GM12873 (cell line): ENCODE data around the gene ADORA3.

Experiments
- TF ChIP-seq, protein P1 (sequence below): IDR thresholded peaks from 2 replicates; pipeline ENCODE4 v1.5.1; 2012; ENCODE audit warnings: low read depth, mild to moderate bottlenecking, moderate library complexity, low read length, control low read depth; ENCODE audit not compliant: insufficient read depth; ENCODE audit errors: missing control alignments

Gene ADORA3

DNA sequence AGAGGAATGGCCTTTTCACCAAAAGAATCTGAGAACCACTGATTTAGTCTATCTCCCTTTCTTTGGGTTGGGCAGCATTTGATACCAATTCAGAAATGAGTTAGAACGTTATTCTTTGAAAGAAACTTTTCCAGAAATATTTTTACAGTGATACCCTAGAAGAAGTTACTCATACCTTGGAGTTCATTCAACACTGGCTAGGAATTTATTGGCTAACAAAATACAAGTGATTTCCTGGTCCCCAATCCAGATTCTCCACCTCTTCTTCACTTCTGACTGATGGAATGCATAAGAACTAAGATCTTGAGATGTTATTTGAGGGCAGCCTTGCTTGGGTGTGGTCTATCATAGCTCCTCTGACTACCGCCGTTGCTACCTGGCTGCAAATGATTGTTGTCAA, 20.3 kb downstream of the ADORA3 start:
- TF ChIP-seq, protein P1, sequence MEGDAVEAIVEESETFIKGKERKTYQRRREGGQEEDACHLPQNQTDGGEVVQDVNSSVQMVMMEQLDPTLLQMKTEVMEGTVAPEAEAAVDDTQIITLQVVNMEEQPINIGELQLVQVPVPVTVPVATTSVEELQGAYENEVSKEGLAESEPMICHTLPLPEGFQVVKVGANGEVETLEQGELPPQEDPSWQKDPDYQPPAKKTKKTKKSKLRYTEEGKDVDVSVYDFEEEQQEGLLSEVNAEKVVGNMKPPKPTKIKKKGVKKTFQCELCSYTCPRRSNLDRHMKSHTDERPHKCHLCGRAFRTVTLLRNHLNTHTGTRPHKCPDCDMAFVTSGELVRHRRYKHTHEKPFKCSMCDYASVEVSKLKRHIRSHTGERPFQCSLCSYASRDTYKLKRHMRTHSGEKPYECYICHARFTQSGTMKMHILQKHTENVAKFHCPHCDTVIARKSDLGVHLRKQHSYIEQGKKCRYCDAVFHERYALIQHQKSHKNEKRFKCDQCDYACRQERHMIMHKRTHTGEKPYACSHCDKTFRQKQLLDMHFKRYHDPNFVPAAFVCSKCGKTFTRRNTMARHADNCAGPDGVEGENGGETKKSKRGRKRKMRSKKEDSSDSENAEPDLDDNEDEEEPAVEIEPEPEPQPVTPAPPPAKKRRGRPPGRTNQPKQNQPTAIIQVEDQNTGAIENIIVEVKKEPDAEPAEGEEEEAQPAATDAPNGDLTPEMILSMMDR, result no peak

DNA sequence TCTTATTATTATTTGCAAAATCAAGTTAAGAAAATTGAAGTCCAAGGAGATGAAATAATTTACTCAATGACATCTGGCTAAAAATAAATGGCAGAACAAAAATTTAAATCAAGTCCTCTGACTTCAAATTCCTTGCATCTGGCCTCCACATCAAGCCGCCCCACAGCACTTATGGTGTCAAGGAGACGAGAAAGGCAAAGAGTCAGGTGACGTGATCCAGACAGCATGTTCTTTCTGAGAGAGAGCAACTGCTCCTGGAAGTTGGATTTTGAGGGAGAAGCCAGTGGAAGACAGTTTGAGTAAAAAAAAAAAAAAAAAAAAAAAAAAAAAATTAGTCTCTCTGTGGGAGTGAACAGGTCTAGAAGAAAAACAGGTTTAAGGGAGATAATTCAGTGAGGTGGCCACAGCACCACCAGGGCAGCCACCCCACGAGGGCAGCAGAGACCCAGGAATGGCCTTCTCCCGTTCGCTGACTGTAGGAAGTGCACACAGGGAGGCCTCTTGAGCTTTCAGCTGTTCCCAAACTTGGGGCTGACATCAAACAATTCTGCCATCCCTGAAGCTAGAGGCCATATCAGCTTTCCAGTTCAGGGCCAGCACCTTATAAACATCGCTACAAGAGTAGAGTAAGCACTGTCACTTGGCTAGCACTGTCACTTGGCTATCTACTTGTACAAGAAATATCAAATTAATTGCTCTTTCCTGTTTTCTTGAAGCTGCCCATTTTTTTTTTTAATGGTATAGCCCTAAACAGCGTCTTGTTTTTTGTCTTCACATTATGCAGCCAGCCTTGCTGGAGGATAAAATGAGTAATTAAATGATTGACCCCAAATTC, 21.8 kb downstream of the ADORA3 start:
- TF ChIP-seq, protein P1, result peak; percentile 88

DNA sequence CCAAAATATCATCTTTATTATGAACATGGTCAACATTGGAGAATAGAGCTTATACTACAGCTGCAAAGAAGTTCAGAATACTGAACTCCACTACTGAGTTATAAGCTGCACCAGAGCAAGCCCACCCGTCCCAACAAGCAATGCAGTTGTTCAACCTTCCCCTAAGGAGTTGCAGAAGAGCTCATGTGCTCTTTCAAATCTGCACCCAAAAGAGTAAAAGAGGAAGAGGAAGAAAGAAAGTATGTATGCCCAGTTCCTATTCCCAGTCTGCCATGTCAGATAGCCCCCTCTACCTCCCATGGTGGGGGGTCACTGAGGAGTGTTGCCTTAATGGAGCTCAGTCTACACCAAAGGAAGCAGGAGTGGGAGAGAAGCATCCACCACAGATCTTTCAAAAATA, 22.8 kb downstream of the ADORA3 start:
- TF ChIP-seq, protein P1, result no peak

DNA sequence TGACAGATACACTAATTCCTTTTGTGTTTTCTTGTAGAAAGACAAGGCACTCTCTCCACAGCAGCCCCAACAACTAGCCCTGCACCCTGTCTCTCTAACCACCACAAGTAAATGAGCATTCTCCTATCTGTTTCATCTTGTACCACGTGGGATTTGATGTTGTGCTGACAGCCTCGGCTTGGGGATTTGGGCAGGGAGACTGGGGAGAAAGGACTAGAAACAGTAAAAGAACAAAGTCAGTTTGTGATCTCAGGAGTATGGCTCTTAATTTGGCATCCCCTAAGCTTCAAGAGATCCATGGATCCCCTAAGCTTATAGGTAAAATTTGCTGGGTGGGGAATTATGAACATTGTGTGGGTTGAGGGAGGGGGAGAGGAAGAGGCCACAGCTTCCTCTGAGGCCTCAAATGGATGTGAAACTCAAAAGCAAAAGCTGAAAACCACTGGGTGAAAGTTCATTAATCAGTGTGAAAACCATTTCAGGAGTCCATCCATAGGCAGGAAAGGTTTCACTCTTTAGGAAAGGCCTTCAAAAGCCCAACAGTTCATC, 26.6 kb downstream of the ADORA3 start:
- TF ChIP-seq, protein P1, result no peak

DNA sequence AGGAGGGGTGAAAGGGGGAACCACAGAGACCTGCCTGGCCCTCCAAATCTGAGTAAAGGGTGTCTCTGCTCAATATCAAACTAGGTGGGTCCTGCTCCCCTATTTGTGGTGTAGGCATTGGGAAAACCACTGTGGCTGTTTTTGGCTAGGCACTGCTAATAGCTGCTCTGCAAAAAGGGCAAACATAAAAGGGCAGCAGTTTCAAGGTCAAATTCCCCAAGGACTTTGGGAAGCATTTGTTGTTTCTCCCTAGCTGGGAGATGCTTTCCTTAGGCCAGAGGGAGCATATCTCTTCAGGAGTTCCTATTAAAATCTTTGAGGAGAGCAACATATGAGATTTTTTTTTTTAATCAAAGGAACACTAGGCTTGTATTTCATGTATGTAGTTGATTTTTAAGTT, 27.2 kb downstream of the ADORA3 start:
- TF ChIP-seq, protein P1, result no peak

DNA sequence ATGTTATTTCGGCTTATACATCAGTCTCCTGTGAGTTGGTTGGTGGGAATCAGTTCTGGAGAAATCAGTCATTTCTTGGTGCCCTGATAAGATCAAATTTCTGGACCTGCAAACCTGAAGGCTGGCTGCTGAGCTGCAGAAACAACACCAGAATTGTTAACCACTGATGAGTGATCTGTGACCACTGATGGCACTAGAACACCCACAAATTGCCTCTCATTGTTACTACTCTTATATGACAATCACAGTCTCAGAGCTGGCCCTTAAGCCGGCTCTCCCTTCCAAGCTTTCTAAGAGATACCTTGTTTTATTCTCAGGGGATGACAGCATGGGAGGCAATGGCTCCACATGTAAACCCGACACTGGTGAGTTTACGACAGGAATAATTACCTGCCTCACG, 27.7 kb downstream of the ADORA3 start:
- TF ChIP-seq, protein P1, result no peak

DNA sequence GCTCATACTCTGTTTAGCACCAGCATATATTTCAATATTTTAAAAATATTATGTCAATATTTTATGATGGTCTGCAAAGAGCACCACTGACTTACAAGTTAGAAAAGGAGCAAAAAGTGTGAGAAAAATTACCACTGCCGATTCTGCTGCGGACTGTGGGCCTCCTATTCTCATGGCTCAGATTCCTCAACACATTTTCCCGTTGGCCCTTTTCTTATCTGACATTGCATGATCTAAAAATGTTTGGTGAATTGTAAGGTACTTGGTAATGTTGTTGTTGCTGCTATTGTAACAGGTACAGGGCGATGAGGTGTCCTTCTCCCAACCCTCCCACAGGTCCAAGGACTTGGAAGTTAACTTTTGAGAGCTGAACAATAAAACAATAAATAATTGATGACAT, 28.9 kb downstream of the ADORA3 start:
- TF ChIP-seq, protein P1, result no peak
